ENCODE results near the gene LMTK2. TPM values are rescaled to one million over a fixed set of nuclear protein-coding genes. Genes with fewer than 3 reads are reported as not detected.
A peak's percentile ranks its signal among the peaks of the same experiment; 100 is the strongest.

LMTK2 gene
- total RNA-seq, 1 experiment from 2014 or later: 37.1 TPM

GRCh38 chr7:98167653-98168052 lies 61.0 kb downstream of the LMTK2 start:
- POLR2A ChIA-PET (ENCODE audit: unreplicated experiment): no interaction called here

GRCh38 chr7:98168181-98168903 lies 61.7 kb downstream of the LMTK2 start:
- CTCF ChIA-PET: interaction anchor here (0.6 to 1.9 kb wide), 8 partner anchors 10 to 1571 kb away, joined by 3 to 33 read pairs (median 5); no protein-coding TSS in a partner anchor
- Histone ChIP-seq H4K20me1 (ENCODE audit: insufficient read depth) (no peaks in the 10 kb centered on the region), H3F3A (ENCODE audit: insufficient read depth, low read depth) (peaks cover 31% of the 10 kb centered on the region), H3K79me2 (ENCODE audit: low read depth) (peaks cover 24% of the 10 kb centered on the region), H3K4me3 (no peak overlapping the region), H3K27me3 (ENCODE audit: insufficient read depth, low read depth) (no peaks in the 10 kb centered on the region), H3K27ac (no peak overlapping the region), H2AFZ (no peak overlapping the region), H3K4me2 (no peak overlapping the region), H3K36me3 (ENCODE audit: low read depth) (peaks cover 8% of the 10 kb centered on the region; the same call in 1 of the 2 replicates), H3K9me3 (ENCODE audit: insufficient read depth, low read depth) (no peaks in the 10 kb centered on the region), H3K4me1 (replicated peaks; ENCODE audit: insufficient read depth) (peaks cover 18% of the 10 kb centered on the region), H3K9me2 (ENCODE audit: insufficient read depth) (no peaks in the 10 kb centered on the region)
- DNase-seq: peak; percentile 74 to 79
- POLR2A ChIA-PET (ENCODE audit: unreplicated experiment): interaction anchor here (0.6 to 0.7 kb wide), 2 partner anchors 53 to 60 kb away, joined by 4 read pairs; no protein-coding TSS in a partner anchor
- BruUV-seq (replicated peaks): no TSS peak
- intact Hi-C loops (cut with micrococcal nuclease; ENCODE audit: unreplicated experiment): loop anchor here (1.0 to 5.0 kb wide), 5 partner anchors 62 to 1051 kb away; partner anchors contain the start of genes ASNS, LMTK2 and SDHAF3
- TF ChIP-seq, protein P1, sequence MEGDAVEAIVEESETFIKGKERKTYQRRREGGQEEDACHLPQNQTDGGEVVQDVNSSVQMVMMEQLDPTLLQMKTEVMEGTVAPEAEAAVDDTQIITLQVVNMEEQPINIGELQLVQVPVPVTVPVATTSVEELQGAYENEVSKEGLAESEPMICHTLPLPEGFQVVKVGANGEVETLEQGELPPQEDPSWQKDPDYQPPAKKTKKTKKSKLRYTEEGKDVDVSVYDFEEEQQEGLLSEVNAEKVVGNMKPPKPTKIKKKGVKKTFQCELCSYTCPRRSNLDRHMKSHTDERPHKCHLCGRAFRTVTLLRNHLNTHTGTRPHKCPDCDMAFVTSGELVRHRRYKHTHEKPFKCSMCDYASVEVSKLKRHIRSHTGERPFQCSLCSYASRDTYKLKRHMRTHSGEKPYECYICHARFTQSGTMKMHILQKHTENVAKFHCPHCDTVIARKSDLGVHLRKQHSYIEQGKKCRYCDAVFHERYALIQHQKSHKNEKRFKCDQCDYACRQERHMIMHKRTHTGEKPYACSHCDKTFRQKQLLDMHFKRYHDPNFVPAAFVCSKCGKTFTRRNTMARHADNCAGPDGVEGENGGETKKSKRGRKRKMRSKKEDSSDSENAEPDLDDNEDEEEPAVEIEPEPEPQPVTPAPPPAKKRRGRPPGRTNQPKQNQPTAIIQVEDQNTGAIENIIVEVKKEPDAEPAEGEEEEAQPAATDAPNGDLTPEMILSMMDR (conservative IDR thresholded peaks at IDR 0.05): peak; percentile 91
- TF ChIP-seq EZH2 (IDR thresholded peaks at IDR 0.05; ENCODE audit: low read depth): no peak

More at GRCh38 chr7:98167653-98168052, 61.0 kb downstream of the LMTK2 start:
- peaks cover 30% of the 10 kb centered on the region for H3K79me2 ChIP-seq (ENCODE audit: low read depth)
- H4K20me1 ChIP-seq (ENCODE audit: insufficient read depth): no peaks in the 10 kb centered on the region
- H3K36me3 ChIP-seq (ENCODE audit: low read depth): peaks cover 4% of the 10 kb centered on the region; the same call in 1 of the 2 replicates
- TF ChIP-seq EZH2 (IDR thresholded peaks at IDR 0.05; ENCODE audit: low read depth): no peak
- TF ChIP-seq, protein P1 (conservative IDR thresholded peaks at IDR 0.05): no peak
- no peak overlapping the region for H3K4me2 ChIP-seq
- H3K4me3 ChIP-seq: no peak overlapping the region
- H2AFZ ChIP-seq: no peak overlapping the region
- H3K27ac ChIP-seq: no peak overlapping the region
- BruUV-seq (replicated peaks): no TSS peak
- no peaks in the 10 kb centered on the region for H3K9me2 ChIP-seq (ENCODE audit: insufficient read depth)
- CTCF ChIA-PET: interaction anchor here (1.5 kb wide), 2 partner anchors 34 to 144 kb away, joined by 6 to 7 read pairs; no protein-coding TSS in a partner anchor
- H3K4me1 ChIP-seq (replicated peaks; ENCODE audit: insufficient read depth): peaks cover 25% of the 10 kb centered on the region
- no peaks in the 10 kb centered on the region for H3K27me3 ChIP-seq (ENCODE audit: insufficient read depth, low read depth)
- intact Hi-C loops (cut with micrococcal nuclease; ENCODE audit: unreplicated experiment): loop anchor here (1.0 to 5.0 kb wide), 5 partner anchors 61 to 1050 kb away; partner anchors contain the start of genes ASNS, LMTK2 and SDHAF3
- H3F3A ChIP-seq (ENCODE audit: insufficient read depth, low read depth): peaks cover 34% of the 10 kb centered on the region
- H3K9me3 ChIP-seq (ENCODE audit: insufficient read depth, low read depth): no peaks in the 10 kb centered on the region
- no peak for DNase-seq

- DNase-seq: no peak
- Histone ChIP-seq H4K20me1 (ENCODE audit: insufficient read depth) (no peaks in the 10 kb centered on the region), H3K9me2 (ENCODE audit: insufficient read depth) (no peaks in the 10 kb centered on the region), H3F3A (ENCODE audit: insufficient read depth, low read depth) (peaks cover 27% of the 10 kb centered on the region), H3K27me3 (ENCODE audit: insufficient read depth, low read depth) (no peaks in the 10 kb centered on the region), H3K36me3 (ENCODE audit: low read depth) (peaks cover 9% of the 10 kb centered on the region; the same call in 1 of the 2 replicates), H3K9me3 (ENCODE audit: insufficient read depth, low read depth) (no peaks in the 10 kb centered on the region), H3K79me2 (ENCODE audit: low read depth) (peaks cover 24% of the 10 kb centered on the region), H3K27ac (no peak overlapping the region), H3K4me2 (no peak overlapping the region), H3K4me1 (replicated peaks; ENCODE audit: insufficient read depth) (peaks cover 11% of the 10 kb centered on the region), H2AFZ (no peak overlapping the region), H3K4me3 (no peak overlapping the region)
- no TSS peak for BruUV-seq (replicated peaks)
- TF ChIP-seq, protein P1 (conservative IDR thresholded peaks at IDR 0.05): peak; percentile 31; the same call in 1 of the 2 replicates
- TF ChIP-seq EZH2 (IDR thresholded peaks at IDR 0.05; ENCODE audit: low read depth): no peak
- intact Hi-C loops (cut with micrococcal nuclease; ENCODE audit: unreplicated experiment): loop anchor here (1.0 to 5.0 kb wide), 5 partner anchors 63 to 1052 kb away; partner anchors contain the start of genes ASNS, LMTK2 and SDHAF3
- CTCF ChIA-PET: interaction anchor here (0.6 to 1.9 kb wide), 6 partner anchors 35 to 147 kb away, joined by 4 to 33 read pairs (median 6); no protein-coding TSS in a partner anchor
- POLR2A ChIA-PET (ENCODE audit: unreplicated experiment): interaction anchor here (0.6 to 0.7 kb wide), 2 partner anchors 53 to 61 kb away, joined by 4 read pairs; no protein-coding TSS in a partner anchor
Observed at GRCh38 chr7:98168904-98169621, 62.4 kb downstream of the LMTK2 start.

Data from PC-9 (cell line).